ENCODE data around the gene CNTN6.

CNTN6 gene

GRCh38 chr3:1092771-1093170 is at the start of gene CNTN6:
CNTN6 (plus strand) TSS chr3:1093024; CDS start chr3:1148009, 54,985 bp downstream.
- DNase-seq (ENCODE audit: low spot score) = no peak
- in situ Hi-C loops (cut with MboI; ENCODE audit: low pct_unique_long_range_greater_than_20kb, low sequenced_read_pairs, unreplicated experiment) = no loop called here

GRCh38 chr3:1048558-1048957 is 44.3 kb upstream of the CNTN6 start:
- in situ Hi-C loops (cut with MboI; ENCODE audit: low pct_unique_long_range_greater_than_20kb, low sequenced_read_pairs, unreplicated experiment) = no loop called here

More at GRCh38 chr3:1092771-1093170, at the start of gene CNTN6:
- no peak for TF ChIP-seq CTCF (IDR thresholded peaks at IDR 0.05; ENCODE audit: extremely low read depth, insufficient read depth, missing control alignments)

GRCh38 chr3:1055870-1056269 is 37.0 kb upstream of the CNTN6 start:
- in situ Hi-C loops (cut with MboI; ENCODE audit: low pct_unique_long_range_greater_than_20kb, low sequenced_read_pairs, unreplicated experiment) = no loop called here
- DNase-seq (ENCODE audit: low spot score) = no peak
- no peak for TF ChIP-seq CTCF (IDR thresholded peaks at IDR 0.05; ENCODE audit: extremely low read depth, insufficient read depth, missing control alignments)

More at GRCh38 chr3:1048558-1048957, 44.3 kb upstream of the CNTN6 start:
- DNase-seq (ENCODE audit: low spot score) = no peak
- TF ChIP-seq CTCF (IDR thresholded peaks at IDR 0.05; ENCODE audit: extremely low read depth, insufficient read depth, missing control alignments) = no peak

- DNase-seq (ENCODE audit: low spot score) = no peak
- in situ Hi-C loops (cut with MboI; ENCODE audit: low pct_unique_long_range_greater_than_20kb, low sequenced_read_pairs, unreplicated experiment) = no loop called here
- no peak for TF ChIP-seq CTCF (IDR thresholded peaks at IDR 0.05; ENCODE audit: extremely low read depth, insufficient read depth, missing control alignments)
These were observed 36.1 kb upstream of the CNTN6 start for GRCh38 chr3:1056744-1057143.

- in situ Hi-C loops (cut with MboI; ENCODE audit: low pct_unique_long_range_greater_than_20kb, low sequenced_read_pairs, unreplicated experiment) = no loop called here
- no peak for TF ChIP-seq CTCF (IDR thresholded peaks at IDR 0.05; ENCODE audit: extremely low read depth, insufficient read depth, missing control alignments)
- DNase-seq (ENCODE audit: low spot score) = no peak
These were observed 35.4 kb upstream of the CNTN6 start for GRCh38 chr3:1057436-1057835.

- TF ChIP-seq CTCF (IDR thresholded peaks at IDR 0.05; ENCODE audit: extremely low read depth, insufficient read depth, missing control alignments) = no peak
- DNase-seq (ENCODE audit: low spot score) = no peak
- in situ Hi-C loops (cut with MboI; ENCODE audit: low pct_unique_long_range_greater_than_20kb, low sequenced_read_pairs, unreplicated experiment) = no loop called here
These were observed 23.8 kb upstream of the CNTN6 start for GRCh38 chr3:1068985-1069384.

- in situ Hi-C loops (cut with MboI; ENCODE audit: low pct_unique_long_range_greater_than_20kb, low sequenced_read_pairs, unreplicated experiment) = no loop called here
- no peak for TF ChIP-seq CTCF (IDR thresholded peaks at IDR 0.05; ENCODE audit: extremely low read depth, insufficient read depth, missing control alignments)
- no peak for DNase-seq (ENCODE audit: low spot score)
These were observed 20.8 kb upstream of the CNTN6 start for GRCh38 chr3:1072041-1072440.
